ENCODE results near the gene CLTA. TPM values are rescaled to one million over a fixed set of nuclear protein-coding genes. Genes with fewer than 3 reads are reported as not detected.

CLTA gene
- total and polyA plus RNA-seq, 10 of the 15 experiments (the other 5 are each of a cell fraction or from before 2014, with no cell fraction given): 49.0 to 241 (median 168) TPM

DNA sequence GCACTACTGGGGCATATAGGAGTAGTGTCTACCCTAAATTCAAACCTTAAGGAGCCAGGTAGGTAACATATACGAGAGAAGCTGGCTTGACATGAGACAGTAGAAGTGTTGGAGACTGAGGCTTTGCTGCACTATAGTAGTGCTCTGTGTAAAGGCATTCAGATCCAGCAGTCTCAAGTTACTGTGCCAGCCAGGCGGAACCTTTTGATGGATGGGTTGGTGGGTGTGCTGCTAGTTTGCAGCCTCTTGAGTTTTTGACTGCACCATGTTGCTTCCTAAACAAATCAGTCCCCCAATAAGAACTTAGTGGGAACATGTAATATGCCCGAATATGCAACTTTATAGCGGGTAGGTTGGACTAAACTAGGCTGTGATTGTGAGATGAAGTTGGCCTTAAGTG lies 1.5 kb downstream of the CLTA start (continued):
- TF ChIP-seq, protein P1, sequence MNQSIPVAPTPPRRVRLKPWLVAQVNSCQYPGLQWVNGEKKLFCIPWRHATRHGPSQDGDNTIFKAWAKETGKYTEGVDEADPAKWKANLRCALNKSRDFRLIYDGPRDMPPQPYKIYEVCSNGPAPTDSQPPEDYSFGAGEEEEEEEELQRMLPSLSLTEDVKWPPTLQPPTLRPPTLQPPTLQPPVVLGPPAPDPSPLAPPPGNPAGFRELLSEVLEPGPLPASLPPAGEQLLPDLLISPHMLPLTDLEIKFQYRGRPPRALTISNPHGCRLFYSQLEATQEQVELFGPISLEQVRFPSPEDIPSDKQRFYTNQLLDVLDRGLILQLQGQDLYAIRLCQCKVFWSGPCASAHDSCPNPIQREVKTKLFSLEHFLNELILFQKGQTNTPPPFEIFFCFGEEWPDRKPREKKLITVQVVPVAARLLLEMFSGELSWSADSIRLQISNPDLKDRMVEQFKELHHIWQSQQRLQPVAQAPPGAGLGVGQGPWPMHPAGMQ (IDR thresholded peaks at IDR 0.05; ENCODE audit: borderline replicate concordance): no peak
- no peak for TF ChIP-seq STAT1 (conservative IDR thresholded peaks at IDR 0.05)

DNA sequence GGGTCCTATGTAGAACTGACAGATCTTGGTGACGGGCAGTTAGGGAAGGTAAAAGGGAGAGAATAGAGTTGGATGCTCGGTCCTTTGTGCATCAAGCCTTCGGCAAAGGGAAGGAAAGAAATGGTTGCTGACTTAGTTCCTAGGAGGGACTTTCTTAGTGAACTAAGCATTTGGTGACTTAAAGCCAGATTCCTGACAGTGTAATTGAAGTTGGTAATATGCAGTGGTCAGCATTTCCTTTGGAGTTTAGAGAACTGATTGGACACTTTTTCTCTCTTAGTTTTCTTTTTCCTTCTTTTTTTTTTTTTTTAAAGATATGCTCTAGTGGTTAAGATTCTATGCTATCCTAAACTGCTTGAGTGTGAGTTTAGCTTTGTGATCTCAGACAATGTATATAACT lies 2.3 kb downstream of the CLTA start:
- intact Hi-C loops (cut with micrococcal nuclease; ENCODE audit: unreplicated experiment) (loop anchor here (5.0 kb wide), 2 partner anchors 64 to 134 kb away; partner anchors contain the start of gene GNE), in situ Hi-C loops (cut with MboI) (no loop called here)
- Histone ChIP-seq H3K27me3 (replicated peaks in 1 of 2; ENCODE audit: control insufficient read depth in 2 of 2, insufficient read depth in 2 of 2, low read length in 1 of 2) (no peaks in the 10 kb centered on the region), H3K4me1 (ENCODE audit: control insufficient read depth, insufficient read depth, low read length) (peaks cover 5% of the 10 kb centered on the region; the same call in 1 of the 2 replicates), H3K4me3 (peak overlapping the region; percentile 86), H3K79me2 (ENCODE audit: control insufficient read depth, insufficient read depth, low read length) (peaks cover 52% of the 10 kb centered on the region), H3K9me3 (replicated peaks; ENCODE audit: control insufficient read depth, insufficient read depth, low read length) (no peaks in the 10 kb centered on the region), H3K4me2 (ENCODE audit: control insufficient read depth, insufficient read depth) (peak overlapping the region; percentile 87), H3K27ac (ENCODE audit: control insufficient read depth, insufficient read depth) (no peak overlapping the region), H2AFZ (ENCODE audit: control insufficient read depth, low read depth, low read length) (no peak overlapping the region), H3K36me3 (ENCODE audit: control insufficient read depth in 2 of 2, insufficient read depth in 2 of 2, low read length in 1 of 2) (peaks cover 0 to 11% of the 10 kb centered on the region in 2 experiments; a peak in 2 of 4 replicates), H4K20me1 (ENCODE audit: control insufficient read depth, insufficient read depth) (peaks cover 8% of the 10 kb centered on the region; the same call in 1 of the 2 replicates), H3K9ac (ENCODE audit: control insufficient read depth, insufficient read depth, low read length) (peak overlapping the region; percentile 29; the same call in 1 of the 2 replicates)
- POLR2A ChIA-PET: interaction anchor here (0.6 to 1.0 kb wide), 4 partner anchors 17 to 1937 kb away, joined by 3 to 4 read pairs (median 3); partner anchors contain the start of gene GNE
- FAIRE-seq (no peak), DNase-seq (ENCODE audit: low read depth, low spot score) (no peak), ATAC-seq (no peak)
- CTCF ChIA-PET: interaction anchor here (0.8 to 2.2 kb wide), 6 partner anchors 8 to 135 kb away, joined by 3 to 11 read pairs (median 3); no protein-coding TSS in a partner anchor
- TF ChIP-seq MTA3 (IDR thresholded peaks at IDR 0.05; ENCODE audit: borderline replicate concordance, low read length) (no peak), EED (IDR thresholded peaks at IDR 0.05; ENCODE audit: low read depth) (no peak), RCOR1 (conservative IDR thresholded peaks at IDR 0.05; ENCODE audit: low read depth, low read length) (no peak), BCL11A (IDR thresholded peaks at IDR 0.05; ENCODE audit: low read depth, low read length) (no peak), NR2C2 (IDR thresholded peaks at IDR 0.05; ENCODE audit: borderline replicate concordance, control insufficient read depth, insufficient read length, low read depth) (no peak), KAT2A (conservative IDR thresholded peaks at IDR 0.05; ENCODE audit: control insufficient read depth, low read depth, low read length) (no peak), HDGF (IDR thresholded peaks at IDR 0.05) (no peak)
- TF ChIP-seq, protein P2, sequence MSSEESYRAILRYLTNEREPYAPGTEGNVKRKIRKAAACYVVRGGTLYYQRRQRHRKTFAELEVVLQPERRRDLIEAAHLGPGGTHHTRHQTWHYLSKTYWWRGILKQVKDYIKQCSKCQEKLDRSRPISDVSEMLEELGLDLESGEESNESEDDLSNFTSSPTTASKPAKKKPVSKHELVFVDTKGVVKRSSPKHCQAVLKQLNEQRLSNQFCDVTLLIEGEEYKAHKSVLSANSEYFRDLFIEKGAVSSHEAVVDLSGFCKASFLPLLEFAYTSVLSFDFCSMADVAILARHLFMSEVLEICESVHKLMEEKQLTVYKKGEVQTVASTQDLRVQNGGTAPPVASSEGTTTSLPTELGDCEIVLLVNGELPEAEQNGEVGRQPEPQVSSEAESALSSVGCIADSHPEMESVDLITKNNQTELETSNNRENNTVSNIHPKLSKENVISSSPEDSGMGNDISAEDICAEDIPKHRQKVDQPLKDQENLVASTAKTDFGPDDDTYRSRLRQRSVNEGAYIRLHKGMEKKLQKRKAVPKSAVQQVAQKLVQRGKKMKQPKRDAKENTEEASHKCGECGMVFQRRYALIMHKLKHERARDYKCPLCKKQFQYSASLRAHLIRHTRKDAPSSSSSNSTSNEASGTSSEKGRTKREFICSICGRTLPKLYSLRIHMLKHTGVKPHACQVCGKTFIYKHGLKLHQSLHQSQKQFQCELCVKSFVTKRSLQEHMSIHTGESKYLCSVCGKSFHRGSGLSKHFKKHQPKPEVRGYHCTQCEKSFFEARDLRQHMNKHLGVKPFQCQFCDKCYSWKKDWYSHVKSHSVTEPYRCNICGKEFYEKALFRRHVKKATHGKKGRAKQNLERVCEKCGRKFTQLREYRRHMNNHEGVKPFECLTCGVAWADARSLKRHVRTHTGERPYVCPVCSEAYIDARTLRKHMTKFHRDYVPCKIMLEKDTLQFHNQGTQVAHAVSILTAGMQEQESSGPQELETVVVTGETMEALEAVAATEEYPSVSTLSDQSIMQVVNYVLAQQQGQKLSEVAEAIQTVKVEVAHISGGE (CRISPR knock-in tag; IDR thresholded peaks at IDR 0.05): no peak
- TF ChIP-seq, protein P3, sequence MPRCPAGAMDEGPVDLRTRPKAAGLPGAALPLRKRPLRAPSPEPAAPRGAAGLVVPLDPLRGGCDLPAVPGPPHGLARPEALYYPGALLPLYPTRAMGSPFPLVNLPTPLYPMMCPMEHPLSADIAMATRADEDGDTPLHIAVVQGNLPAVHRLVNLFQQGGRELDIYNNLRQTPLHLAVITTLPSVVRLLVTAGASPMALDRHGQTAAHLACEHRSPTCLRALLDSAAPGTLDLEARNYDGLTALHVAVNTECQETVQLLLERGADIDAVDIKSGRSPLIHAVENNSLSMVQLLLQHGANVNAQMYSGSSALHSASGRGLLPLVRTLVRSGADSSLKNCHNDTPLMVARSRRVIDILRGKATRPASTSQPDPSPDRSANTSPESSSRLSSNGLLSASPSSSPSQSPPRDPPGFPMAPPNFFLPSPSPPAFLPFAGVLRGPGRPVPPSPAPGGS (IDR thresholded peaks at IDR 0.05; ENCODE audit: borderline replicate concordance, insufficient read depth, low read depth, low read length, poor library complexity, severe bottlenecking): no peak
- SMC1A ChIA-PET (ENCODE audit: uncharacterized antibody, unreplicated experiment): interaction anchor here (0.8 to 1.9 kb wide), 3 partner anchors 8 to 131 kb away, joined by 3 to 8 read pairs (median 6); no protein-coding TSS in a partner anchor
- BruUV-seq (replicated peaks): no TSS peak
- 49% methylated on average over 3 of the region's 3 CpGs for WGBS (ENCODE audit: insufficient coverage, insufficient replicate concordance, low lambda C conversion rate, missing lambda C conversion rate)
- RAD21 ChIA-PET (ENCODE audit: unreplicated experiment): no interaction called here
